Stimulated activated naive CD8-positive, alpha-beta T cell treated with anti-CD3 and anti-CD28 coated beads, Interleukin-15, amount 100 ng/mL, for 72 hours (primary cell): ENCODE data around the gene ARRDC3.
"Not testable (repeated sequence)": the region's sequence is repeated elsewhere in the genome, so short reads cannot be mapped to it uniquely, and the experiment has no call there.

ENCODE experiments used
- ATAC-seq: fragments of 150-1000 bp; cut with Tn5 transposase; 2 replicates; pipeline ENCODE4 v1.10.0; 2021; ENCODE audit warnings: mild to moderate bottlenecking, moderate library complexity
- DNase-seq, 2 donors: peaks; one replicate each; pipeline ENCODE4 v3.0.0; 2021 to 2022
- H3K27ac Mint-ChIP-seq, 2 donors: one replicate each; pipeline ENCODE4 v1.8.0; 2022; ENCODE audit warnings: mild to moderate bottlenecking in 2 of 2, mixed read lengths in 2 of 2, moderate library complexity in 2 of 2
- H3K27me3 Mint-ChIP-seq: one replicate; pipeline ENCODE4 v1.8.0; 2022; ENCODE audit warnings: mixed read lengths
- H3K4me1 Mint-ChIP-seq: one replicate; pipeline ENCODE4 v1.8.0; 2022; ENCODE audit warnings: mild to moderate bottlenecking, mixed read lengths
- H3K4me3 Mint-ChIP-seq, 2 donors: one replicate each; pipeline ENCODE4 v1.8.0; 2022; ENCODE audit warnings: mild to moderate bottlenecking in 2 of 2, mixed read lengths in 2 of 2, moderate library complexity in 1 of 2
- H3K9me3 Mint-ChIP-seq, 2 donors: one replicate each; pipeline ENCODE4 v1.8.0; 2022; ENCODE audit warnings: mixed read lengths in 2 of 2

Gene ARRDC3

GRCh38 chr5:91357012-91357634, 26.0 kb downstream of the ARRDC3 start:
- peaks cover 13% of the 10 kb centered on the region for H3K4me1 Mint-ChIP-seq
- ATAC-seq, result no peak

GRCh38 chr5:91354867-91355266, 28.2 kb downstream of the ARRDC3 start:
- DNase-seq, H3K9me3 Mint-ChIP-seq, H3K27me3 Mint-ChIP-seq, ATAC-seq, H3K27ac Mint-ChIP-seq, H3K4me3 Mint-ChIP-seq, H3K4me1 Mint-ChIP-seq: not testable (repeated sequence)

More at GRCh38 chr5:91357012-91357634, 26.0 kb downstream of the ARRDC3 start:
- H3K9me3 Mint-ChIP-seq, result peaks cover 14 to 16% of the 10 kb centered on the region in 2 donors
- H3K4me3 Mint-ChIP-seq, result no peak overlapping the region
- peaks cover 9% of the 10 kb centered on the region for H3K27me3 Mint-ChIP-seq
- no peak for DNase-seq
- H3K27ac Mint-ChIP-seq, result no peak overlapping the region

GRCh38 chr5:91352831-91353695, 30.1 kb downstream of the ARRDC3 start:
- peaks cover 9% of the 10 kb centered on the region for H3K27me3 Mint-ChIP-seq
- no peak overlapping the region for H3K27ac Mint-ChIP-seq
- DNase-seq, result no peak
- peaks cover 0 to 8% of the 10 kb centered on the region in 2 donors for H3K9me3 Mint-ChIP-seq
- H3K4me1 Mint-ChIP-seq, result no peaks in the 10 kb centered on the region
- H3K4me3 Mint-ChIP-seq, result no peak overlapping the region
- no peak for ATAC-seq

DNA sequence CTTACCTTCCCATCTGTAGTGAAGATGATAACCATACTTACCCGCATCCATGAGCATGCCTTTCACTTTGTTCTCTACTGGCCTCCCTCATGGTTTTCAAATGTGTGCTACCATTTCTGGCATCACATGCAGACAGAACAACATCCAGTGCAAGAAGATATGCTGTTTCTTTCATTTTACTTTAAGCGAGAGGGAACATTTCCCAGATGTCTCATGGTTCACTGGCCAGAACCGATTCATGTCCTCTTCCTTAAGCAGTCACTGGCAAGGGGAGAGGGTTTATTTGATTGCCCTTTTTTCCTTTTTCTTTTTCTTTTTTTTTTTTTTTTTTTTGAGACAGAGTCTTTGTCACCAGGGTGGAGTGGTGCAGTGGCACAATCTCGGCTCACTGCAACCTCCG, 37.7 kb downstream of the ARRDC3 start:
- H3K9me3 Mint-ChIP-seq, result peaks cover 0 to 8% of the 10 kb centered on the region in 2 donors
- ATAC-seq (no peak), DNase-seq (no peak)
- no peaks in the 10 kb centered on the region for H3K4me1 Mint-ChIP-seq
- no peak overlapping the region for H3K27ac Mint-ChIP-seq
- no peak overlapping the region for H3K4me3 Mint-ChIP-seq
- H3K27me3 Mint-ChIP-seq, result no peaks in the 10 kb centered on the region

DNA sequence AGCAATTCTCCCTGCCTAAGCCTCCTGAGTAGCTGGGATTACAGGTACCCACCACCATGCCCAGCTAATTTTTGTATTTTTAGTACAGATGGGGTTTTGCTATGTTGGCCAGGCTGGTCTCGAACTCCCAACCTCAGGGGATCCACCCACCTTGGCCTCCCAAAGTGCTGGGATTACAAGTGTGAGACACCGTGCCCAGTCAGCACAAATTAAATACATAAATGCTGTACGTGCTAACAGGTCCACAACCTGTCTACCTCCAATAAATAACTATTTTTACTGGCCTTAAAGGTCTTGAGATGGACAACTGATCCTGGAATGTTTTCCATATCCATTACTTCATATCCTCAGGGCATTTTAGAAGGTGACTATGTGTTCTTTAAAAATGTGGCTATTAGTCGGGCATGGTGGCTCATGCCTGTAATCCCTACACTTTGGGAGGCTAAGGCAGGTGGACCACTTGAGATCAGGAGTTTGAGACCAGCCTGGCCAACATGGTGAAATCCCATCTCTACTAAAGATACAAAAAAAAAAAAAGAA, 38.4 kb downstream of the ARRDC3 start:
- not testable (repeated sequence) for H3K9me3 Mint-ChIP-seq, H3K27me3 Mint-ChIP-seq, H3K4me1 Mint-ChIP-seq, H3K27ac Mint-ChIP-seq, H3K4me3 Mint-ChIP-seq, DNase-seq, ATAC-seq

DNA sequence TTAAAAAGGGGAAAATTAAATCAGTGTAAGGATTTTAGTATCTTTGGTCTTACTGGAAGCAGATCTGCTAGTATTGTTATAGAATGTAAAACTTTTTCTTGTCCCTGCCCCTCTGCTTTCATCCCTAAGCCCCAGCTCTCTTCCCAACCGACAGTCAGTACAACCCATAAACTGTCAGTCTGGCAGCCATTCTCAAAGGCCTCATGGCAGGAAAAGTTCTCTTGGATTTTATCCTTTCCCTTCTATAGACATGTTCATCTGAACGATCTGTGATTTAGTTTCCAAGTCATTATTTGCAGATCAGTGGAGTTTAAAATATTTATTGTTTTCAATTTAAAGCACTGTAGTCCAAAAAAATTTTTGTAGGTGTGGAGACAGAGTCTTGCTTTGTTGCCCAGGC, 39.2 kb downstream of the ARRDC3 start:
- DNase-seq, result no peak
- H3K9me3 Mint-ChIP-seq, result peaks cover 0 to 8% of the 10 kb centered on the region in 2 donors
- H3K4me3 Mint-ChIP-seq, result no peak overlapping the region
- no peaks in the 10 kb centered on the region for H3K27me3 Mint-ChIP-seq
- no peak overlapping the region for H3K27ac Mint-ChIP-seq
- H3K4me1 Mint-ChIP-seq, result no peaks in the 10 kb centered on the region
- no peak for ATAC-seq

DNA sequence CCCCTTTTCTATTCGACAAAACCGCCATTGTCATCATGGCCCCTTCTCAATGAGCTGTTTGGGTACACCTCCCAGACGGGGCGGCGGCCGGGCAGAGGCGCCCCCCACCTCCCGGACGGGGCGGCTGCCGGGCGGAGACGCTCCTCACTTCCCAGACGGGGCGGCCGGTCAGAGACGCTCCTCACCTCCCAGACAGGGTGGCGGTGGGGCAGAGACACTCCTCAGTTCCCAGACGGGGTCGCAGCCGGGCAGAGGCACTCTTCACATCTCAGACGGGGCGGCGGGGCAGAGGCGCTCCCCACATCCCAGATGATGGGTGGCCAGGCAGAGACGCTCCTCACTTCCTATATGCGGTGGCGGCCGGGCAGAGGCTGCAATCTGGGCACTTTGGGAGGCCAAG, 40.2 kb downstream of the ARRDC3 start:
- H3K4me1 Mint-ChIP-seq, H3K27me3 Mint-ChIP-seq, H3K27ac Mint-ChIP-seq, H3K4me3 Mint-ChIP-seq, ATAC-seq, DNase-seq, H3K9me3 Mint-ChIP-seq: not testable (repeated sequence)

DNA sequence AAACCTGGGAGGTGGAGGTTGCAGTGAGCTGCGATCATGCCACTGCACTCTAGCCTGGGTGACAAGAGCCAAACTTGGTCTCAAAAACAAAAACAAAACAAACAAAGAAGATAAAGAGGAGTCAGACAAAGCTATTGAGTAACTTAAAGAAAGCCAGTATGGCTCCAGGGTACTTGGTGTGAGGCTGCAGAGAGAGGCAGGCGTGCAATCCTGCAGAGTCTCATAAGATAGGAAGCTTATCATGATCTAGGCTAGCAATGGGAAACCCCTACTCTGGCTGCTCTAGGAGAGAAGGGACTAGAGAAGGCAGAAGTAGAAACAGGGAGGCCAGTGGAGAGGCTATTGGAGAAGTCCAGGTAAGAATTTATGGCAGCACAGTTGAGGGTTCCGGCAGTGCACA, 42.0 kb downstream of the ARRDC3 start:
- Mint-ChIP-seq H3K9me3 (no peaks in the 10 kb centered on the region), H3K4me1 (no peaks in the 10 kb centered on the region), H3K27me3 (no peaks in the 10 kb centered on the region), H3K4me3 (no peak overlapping the region), H3K27ac (peak overlapping the region; percentile 57 to 70)
- ATAC-seq (no peak), DNase-seq (no peak)

GRCh38 chr5:91340532-91340931, 42.6 kb downstream of the ARRDC3 start:
- no peak overlapping the region for H3K27ac Mint-ChIP-seq
- H3K4me1 Mint-ChIP-seq, result no peaks in the 10 kb centered on the region
- no peaks in the 10 kb centered on the region for H3K27me3 Mint-ChIP-seq
- H3K9me3 Mint-ChIP-seq, result no peaks in the 10 kb centered on the region
- no peak overlapping the region for H3K4me3 Mint-ChIP-seq
- no peak for DNase-seq
- ATAC-seq, result no peak

DNA sequence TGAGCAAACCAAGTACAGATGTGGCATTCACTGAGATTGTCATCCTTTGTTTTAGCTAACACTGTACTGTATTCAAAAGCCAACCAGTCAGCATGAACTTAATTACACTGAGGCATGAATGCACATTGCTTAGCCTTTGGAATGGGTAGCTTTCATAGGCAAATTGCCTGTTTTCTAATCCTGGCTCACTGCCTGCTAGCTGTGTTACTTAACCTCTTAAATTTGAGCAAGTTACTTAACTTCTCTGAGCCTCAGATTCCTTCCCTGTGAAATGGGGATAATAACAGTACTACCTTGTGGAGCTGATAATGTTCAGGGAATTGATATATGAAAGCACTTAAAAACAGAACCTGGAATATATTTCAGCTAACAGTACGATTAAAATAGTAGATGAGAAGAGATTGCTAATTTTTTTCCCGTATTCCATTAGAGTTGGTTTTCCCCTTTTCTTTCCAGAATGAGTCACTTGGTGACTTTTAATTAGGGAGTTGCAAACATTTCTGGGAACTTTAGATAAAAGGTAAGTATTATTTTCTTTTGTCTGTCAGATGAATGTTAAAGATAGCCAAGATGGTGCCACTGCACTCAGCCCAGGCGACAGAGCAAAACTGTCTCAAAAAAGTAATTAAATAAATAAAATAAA, 43.9 kb downstream of the ARRDC3 start:
- Mint-ChIP-seq H3K4me3 (no peak overlapping the region), H3K27ac (no peak overlapping the region), H3K4me1 (no peaks in the 10 kb centered on the region), H3K27me3 (no peaks in the 10 kb centered on the region), H3K9me3 (no peaks in the 10 kb centered on the region)
- DNase-seq, result no peak
- ATAC-seq, result no peak

- DNase-seq (peak in 1 of 2 donors; percentile 48), ATAC-seq (peak; percentile 94)
- Mint-ChIP-seq H3K4me3 (peak overlapping the region; percentile 10 to 31), H3K27me3 (no peaks in the 10 kb centered on the region), H3K27ac (peak overlapping the region in 1 of 2 donors; percentile 28), H3K4me1 (peaks cover 24% of the 10 kb centered on the region), H3K9me3 (no peaks in the 10 kb centered on the region)
Observed at GRCh38 chr5:91332267-91333045, 50.7 kb downstream of the ARRDC3 start.

- Mint-ChIP-seq H3K27ac (no peak overlapping the region), H3K27me3 (no peaks in the 10 kb centered on the region), H3K4me3 (no peak overlapping the region), H3K9me3 (no peaks in the 10 kb centered on the region), H3K4me1 (peaks cover 24% of the 10 kb centered on the region)
- DNase-seq, result no peak
- no peak for ATAC-seq
Observed at GRCh38 chr5:91331705-91332104, 51.4 kb downstream of the ARRDC3 start.

GRCh38 chr5:91329283-91329682, 53.8 kb downstream of the ARRDC3 start:
- ATAC-seq (peak; percentile 54), DNase-seq (no peak)
- Mint-ChIP-seq H3K4me3 (no peak overlapping the region), H3K27me3 (no peaks in the 10 kb centered on the region), H3K9me3 (no peaks in the 10 kb centered on the region), H3K4me1 (peaks cover 24% of the 10 kb centered on the region), H3K27ac (no peak overlapping the region)

- Mint-ChIP-seq H3K4me3 (no peak overlapping the region), H3K27me3 (no peaks in the 10 kb centered on the region), H3K9me3 (no peaks in the 10 kb centered on the region), H3K4me1 (peaks cover 24% of the 10 kb centered on the region), H3K27ac (no peak overlapping the region)
- DNase-seq (no peak), ATAC-seq (no peak)
Observed at GRCh38 chr5:91328743-91329142, 54.4 kb downstream of the ARRDC3 start.

DNA sequence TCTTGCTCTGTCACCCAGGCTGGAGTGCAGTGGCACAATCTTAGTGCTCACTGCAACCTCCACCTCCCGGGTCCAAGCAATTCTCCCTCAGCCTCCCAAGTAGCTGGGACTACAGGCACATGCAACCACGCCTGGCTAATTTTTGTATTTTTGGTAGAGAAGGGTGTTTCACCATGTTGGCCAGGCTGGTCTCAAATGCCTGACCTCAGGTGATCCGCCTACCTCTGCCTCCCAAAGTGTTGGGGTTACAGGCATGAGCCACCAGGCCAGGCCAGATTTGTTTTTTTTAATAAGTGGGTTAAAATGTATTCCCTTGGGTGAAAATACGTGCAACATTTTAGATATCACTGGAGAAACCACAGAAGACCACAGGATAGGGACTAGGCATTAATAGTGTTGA, 60.1 kb downstream of the ARRDC3 start:
- not testable (repeated sequence) for H3K4me3 Mint-ChIP-seq, ATAC-seq, H3K27ac Mint-ChIP-seq, H3K9me3 Mint-ChIP-seq, H3K27me3 Mint-ChIP-seq, DNase-seq
- H3K4me1 Mint-ChIP-seq, result peaks cover 16% of the 10 kb centered on the region
